Gastroesophageal sphincter (tissue), 3 donors: ENCODE measurements around the gene MPRIP.

Experiments
- CTCF ChIP-seq, 4 experiments: fragments of 200-600 bp in 2 of 4; fragments of 450-650 bp in 2 of 4; sonication (generic) in 1 of 4; IDR thresholded peaks; one replicate each; pipeline ENCODE4 v1.5.1; 2017 to 2019; ENCODE audit warnings: antibody characterized with exemption in 4 of 4, mild to moderate bottlenecking in 2 of 4, moderate library complexity in 2 of 4
- EP300 ChIP-seq: sonication (generic); formaldehyde crosslinking; IDR thresholded peaks from one replicate; pipeline ENCODE4 v1.6.1; 2017; ENCODE audit warnings: antibody characterized with exemption, mild to moderate bottlenecking
- POLR2A ChIP-seq, 2 donors: fragments of 450-650 bp; IDR thresholded peaks; one replicate each; pipeline ENCODE4 v1.6.1; 2017; ENCODE audit warnings: antibody characterized with exemption in 2 of 2, mild to moderate bottlenecking in 2 of 2, moderate library complexity in 1 of 2
- POLR2AphosphoS5 ChIP-seq: sonication (generic); formaldehyde crosslinking; IDR thresholded peaks from one replicate; pipeline ENCODE4 v1.6.1; 2017; ENCODE audit warnings: antibody characterized with exemption

- no peak for TF ChIP-seq CTCF (IDR thresholded peaks at IDR 0.05)
- TF ChIP-seq POLR2AphosphoS5, result no peak
- no peak for TF ChIP-seq EP300
- TF ChIP-seq POLR2A (IDR thresholded peaks at IDR 0.05), result no peak
Measured at GRCh38 chr17:17216236-17216635, 174.0 kb downstream of the MPRIP start.
